ENCODE data around the gene LAPTM5. TPM values are rescaled to one million over a fixed set of nuclear protein-coding genes. Genes with fewer than 3 reads are reported as not detected.

The LAPTM5 gene
- total and polyA plus RNA-seq, 2 of the 13 experiments (the other 11 are each of a cell fraction or from before 2014, with no cell fraction given) = 0.41 to 0.86 TPM

DNA sequence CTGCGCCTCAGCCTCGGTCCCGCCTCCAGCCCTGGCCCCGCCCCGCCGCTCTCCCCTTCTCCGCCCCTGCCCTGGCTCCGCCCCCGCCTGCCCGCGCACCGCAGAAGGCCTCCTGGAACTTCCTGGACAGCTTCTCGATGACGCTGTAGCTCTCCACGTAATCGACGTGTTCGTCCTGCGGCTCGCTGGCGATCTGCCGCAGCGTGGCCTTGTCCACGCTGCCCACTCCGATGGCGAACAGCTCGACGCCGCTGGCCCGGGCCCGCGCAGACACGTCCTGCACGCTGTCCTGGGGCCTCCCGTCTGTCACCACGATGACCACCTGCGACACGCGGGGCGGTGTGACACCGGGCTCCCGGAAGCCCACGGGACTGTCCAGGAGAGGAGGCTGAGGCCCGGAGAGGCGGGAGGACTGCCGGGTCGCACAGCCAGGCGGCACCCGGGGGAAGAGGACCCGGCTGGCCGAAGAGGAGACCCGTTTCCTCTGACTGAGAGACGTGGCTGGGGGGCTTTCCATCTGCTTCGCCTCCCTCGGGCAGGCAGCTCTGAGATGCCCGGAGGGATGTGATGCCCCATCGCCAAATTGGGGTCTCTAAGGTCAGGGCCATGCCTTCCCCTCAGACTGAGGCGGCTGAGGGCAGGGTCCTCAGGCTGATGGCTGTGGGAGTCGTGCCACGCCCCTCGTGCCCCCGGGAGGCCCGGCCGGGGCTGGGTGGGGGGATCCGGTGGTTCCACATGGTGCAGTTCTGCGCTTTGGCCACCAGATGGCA, 38.8 kb downstream of the LAPTM5 start (continued):
- TF ChIP-seq ZNF530 (CRISPR knock-in tag; IDR thresholded peaks at IDR 0.05; ENCODE audit: low read depth) = no peak
- TF ChIP-seq NFE2L1 (CRISPR knock-in tag; IDR thresholded peaks at IDR 0.05; ENCODE audit: borderline replicate concordance) = no peak
- TF ChIP-seq HIC2 (CRISPR knock-in tag; IDR thresholded peaks at IDR 0.05; ENCODE audit: low read depth) = peak; percentile 50; the same call in 1 of the 2 replicates
- peak; percentile 75 for TF ChIP-seq PHF8 (CRISPR knock-in tag; IDR thresholded peaks at IDR 0.05)
- no peak for TF ChIP-seq ARID2 (CRISPR knock-in tag; IDR thresholded peaks at IDR 0.05; ENCODE audit: borderline replicate concordance)
- no peak for TF ChIP-seq HDAC6 (IDR thresholded peaks at IDR 0.05; ENCODE audit: low read depth, low read length)
- TF ChIP-seq, protein P1, sequence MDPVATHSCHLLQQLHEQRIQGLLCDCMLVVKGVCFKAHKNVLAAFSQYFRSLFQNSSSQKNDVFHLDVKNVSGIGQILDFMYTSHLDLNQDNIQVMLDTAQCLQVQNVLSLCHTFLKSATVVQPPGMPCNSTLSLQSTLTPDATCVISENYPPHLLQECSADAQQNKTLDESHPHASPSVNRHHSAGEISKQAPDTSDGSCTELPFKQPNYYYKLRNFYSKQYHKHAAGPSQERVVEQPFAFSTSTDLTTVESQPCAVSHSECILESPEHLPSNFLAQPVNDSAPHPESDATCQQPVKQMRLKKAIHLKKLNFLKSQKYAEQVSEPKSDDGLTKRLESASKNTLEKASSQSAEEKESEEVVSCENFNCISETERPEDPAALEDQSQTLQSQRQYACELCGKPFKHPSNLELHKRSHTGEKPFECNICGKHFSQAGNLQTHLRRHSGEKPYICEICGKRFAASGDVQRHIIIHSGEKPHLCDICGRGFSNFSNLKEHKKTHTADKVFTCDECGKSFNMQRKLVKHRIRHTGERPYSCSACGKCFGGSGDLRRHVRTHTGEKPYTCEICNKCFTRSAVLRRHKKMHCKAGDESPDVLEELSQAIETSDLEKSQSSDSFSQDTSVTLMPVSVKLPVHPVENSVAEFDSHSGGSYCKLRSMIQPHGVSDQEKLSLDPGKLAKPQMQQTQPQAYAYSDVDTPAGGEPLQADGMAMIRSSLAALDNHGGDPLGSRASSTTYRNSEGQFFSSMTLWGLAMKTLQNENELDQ (CRISPR knock-in tag; IDR thresholded peaks at IDR 0.05; ENCODE audit: borderline replicate concordance) = 0 out of 2 replicates have a peak, but pooled peaks have one; percentile 55
- TF ChIP-seq ZNF564 (CRISPR knock-in tag; IDR thresholded peaks at IDR 0.05) = peak; percentile 64; the same call in 1 of the 2 replicates
- no peak for TF ChIP-seq MBD4 (IDR thresholded peaks at IDR 0.05; ENCODE audit: borderline replicate concordance, low read length)
- TF ChIP-seq PHF20 (CRISPR knock-in tag; IDR thresholded peaks at IDR 0.05) = peak; percentile 66; the same call in 1 of the 2 replicates
- TF ChIP-seq PPARG (CRISPR knock-in tag; conservative IDR thresholded peaks at IDR 0.05) = no peak
- peak; percentile 39; the same call in 1 of the 2 replicates for TF ChIP-seq ATF2 (CRISPR knock-in tag; IDR thresholded peaks at IDR 0.05)
- no peak for TF ChIP-seq ZNF3 (CRISPR knock-in tag; IDR thresholded peaks at IDR 0.05)
- no peak for TF ChIP-seq ZNF121 (CRISPR knock-in tag; IDR thresholded peaks at IDR 0.05)
- no peak for TF ChIP-seq CEBPZ (IDR thresholded peaks at IDR 0.05; ENCODE audit: low read length)
- TF ChIP-seq SIX4 (CRISPR knock-in tag; IDR thresholded peaks at IDR 0.05) = no peak
- TF ChIP-seq MEF2D (CRISPR knock-in tag; IDR thresholded peaks at IDR 0.05) = peak; percentile 60; the same call in 1 of the 2 replicates
- peak; percentile 54; the same call in 1 of the 2 replicates for TF ChIP-seq ZNF552 (CRISPR knock-in tag; IDR thresholded peaks at IDR 0.05; ENCODE audit: borderline replicate concordance)
- TF ChIP-seq ZNF839 (CRISPR knock-in tag; IDR thresholded peaks at IDR 0.05; ENCODE audit: borderline replicate concordance) = no peak
- no peak for TF ChIP-seq SUZ12 (IDR thresholded peaks at IDR 0.05; ENCODE audit: low read depth, low read length)

Data from HepG2 (cell line).